ENCODE data around the gene SPP1.

GRCh38 chr4:87939978-87940690 is 35.4 kb upstream of the SPP1 start:
- TF ChIP-seq, protein P1, sequence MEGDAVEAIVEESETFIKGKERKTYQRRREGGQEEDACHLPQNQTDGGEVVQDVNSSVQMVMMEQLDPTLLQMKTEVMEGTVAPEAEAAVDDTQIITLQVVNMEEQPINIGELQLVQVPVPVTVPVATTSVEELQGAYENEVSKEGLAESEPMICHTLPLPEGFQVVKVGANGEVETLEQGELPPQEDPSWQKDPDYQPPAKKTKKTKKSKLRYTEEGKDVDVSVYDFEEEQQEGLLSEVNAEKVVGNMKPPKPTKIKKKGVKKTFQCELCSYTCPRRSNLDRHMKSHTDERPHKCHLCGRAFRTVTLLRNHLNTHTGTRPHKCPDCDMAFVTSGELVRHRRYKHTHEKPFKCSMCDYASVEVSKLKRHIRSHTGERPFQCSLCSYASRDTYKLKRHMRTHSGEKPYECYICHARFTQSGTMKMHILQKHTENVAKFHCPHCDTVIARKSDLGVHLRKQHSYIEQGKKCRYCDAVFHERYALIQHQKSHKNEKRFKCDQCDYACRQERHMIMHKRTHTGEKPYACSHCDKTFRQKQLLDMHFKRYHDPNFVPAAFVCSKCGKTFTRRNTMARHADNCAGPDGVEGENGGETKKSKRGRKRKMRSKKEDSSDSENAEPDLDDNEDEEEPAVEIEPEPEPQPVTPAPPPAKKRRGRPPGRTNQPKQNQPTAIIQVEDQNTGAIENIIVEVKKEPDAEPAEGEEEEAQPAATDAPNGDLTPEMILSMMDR (optimal IDR thresholded peaks at IDR 0.05 in 1 of 3, IDR thresholded peaks at IDR 0.05 in 1 of 3, conservative IDR thresholded peaks at IDR 0.05 in 1 of 3; ENCODE audit: extremely low read depth in 1 of 3, insufficient read depth in 2 of 3, low read length in 3 of 3), result no peak
- TF ChIP-seq EZH2 (IDR thresholded peaks at IDR 0.05; ENCODE audit: low read length), result no peak
